HK-2 (cell line): Measurements from ENCODE around the gene CFLAR.

Experiments
- DNase-seq: peaks from one replicate; pipeline ENCODE4 v3.0.0-alpha.2; 2018; ENCODE audit not compliant: unreplicated experiment

The CFLAR gene

GRCh38 chr2:201216918-201217317 is 101.0 kb downstream of the CFLAR start:
- DNase-seq, result no peak

DNA sequence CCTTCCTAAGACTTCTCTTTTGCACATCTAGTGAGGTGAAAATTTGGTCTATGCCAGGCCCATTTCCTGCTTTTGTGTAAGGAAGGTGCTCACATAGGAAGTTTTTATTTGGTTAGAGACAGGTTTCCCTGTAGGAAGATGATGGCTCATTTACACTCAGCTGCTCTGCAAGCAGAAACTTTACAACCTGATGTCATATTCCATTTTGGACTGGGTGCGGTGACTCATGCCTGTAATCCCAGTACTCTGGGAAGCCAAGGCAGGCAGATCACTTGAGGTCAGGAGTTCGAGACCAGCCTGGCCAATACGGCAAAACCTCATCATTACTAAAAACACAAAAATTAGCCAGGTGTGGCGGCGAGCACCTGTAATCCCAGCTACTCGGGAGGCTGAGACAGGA is 102.8 kb downstream of the CFLAR start:
- no peak for DNase-seq

GRCh38 chr2:201219328-201220096 is 103.5 kb downstream of the CFLAR start:
- DNase-seq, result no peak

DNA sequence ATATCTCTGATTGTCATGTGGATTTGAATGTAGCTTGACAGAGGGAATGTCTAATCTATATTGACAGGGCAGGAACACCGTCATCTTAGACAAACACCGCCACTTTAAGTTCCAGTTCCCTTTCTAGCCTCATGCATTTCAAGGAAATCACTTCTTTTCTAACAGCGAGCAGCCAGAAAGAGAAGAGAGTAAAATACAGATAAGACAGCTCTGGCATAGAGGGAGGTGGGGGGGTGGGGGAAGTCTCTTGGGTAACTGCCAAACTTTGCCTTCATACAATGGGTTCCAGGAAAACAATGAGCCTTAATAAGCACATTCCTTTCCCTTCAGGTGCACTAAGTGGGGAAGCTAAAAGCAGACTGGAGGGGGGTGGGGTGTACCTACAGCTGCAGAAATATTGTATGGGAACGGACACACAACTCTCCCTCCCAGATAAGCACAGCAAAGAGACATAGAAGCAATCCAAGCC is 104.2 kb downstream of the CFLAR start:
- DNase-seq, result no peak

GRCh38 chr2:201223089-201224073 is 107.4 kb downstream of the CFLAR start:
- no peak for DNase-seq
